NCI-H2227 (cell line): ENCODE data around the gene TCF4.
A peak's percentile ranks its signal among the peaks of the same experiment; 100 is the strongest.

Experiments used
- DNase-seq: peaks from one replicate; lab custom pipeline; 2025; ENCODE audit not compliant: unreplicated experiment; lab: John Stamatoyannopoulos, UW

The TCF4 gene

GRCh38 chr18:55447672-55448018, 140.3 kb downstream of the TCF4 start:
- no peak for DNase-seq

- DNase-seq = no peak
These were observed 140.9 kb downstream of the TCF4 start for GRCh38 chr18:55446996-55447671.

- DNase-seq = no peak
These were observed 143.5 kb downstream of the TCF4 start for GRCh38 chr18:55444536-55444935.

GRCh38 chr18:55443776-55444175, 144.2 kb downstream of the TCF4 start:
- no peak for DNase-seq

GRCh38 chr18:55442561-55442960, 145.4 kb downstream of the TCF4 start:
- no peak for DNase-seq

- DNase-seq = no peak
These were observed 147.0 kb downstream of the TCF4 start for GRCh38 chr18:55440988-55441387.

GRCh38 chr18:55439056-55439455, 148.9 kb downstream of the TCF4 start:
- peak; percentile 32 for DNase-seq

GRCh38 chr18:55435592-55435991, 152.4 kb downstream of the TCF4 start:
- DNase-seq = no peak

GRCh38 chr18:55433648-55434047, 154.3 kb downstream of the TCF4 start:
- DNase-seq = no peak

- no peak for DNase-seq
These were observed 154.9 kb downstream of the TCF4 start for GRCh38 chr18:55433140-55433539.

- DNase-seq = no peak
These were observed 155.5 kb downstream of the TCF4 start for GRCh38 chr18:55432307-55433040.

- no peak for DNase-seq
These were observed 158.0 kb downstream of the TCF4 start for GRCh38 chr18:55430026-55430425.

GRCh38 chr18:55427951-55428350, 160.0 kb downstream of the TCF4 start:
- no peak for DNase-seq

- DNase-seq = peak; percentile 21
These were observed 162.3 kb downstream of the TCF4 start for GRCh38 chr18:55425698-55426097.

- peak; percentile 62 for DNase-seq
These were observed 165.4 kb downstream of the TCF4 start for GRCh38 chr18:55422456-55423180.

GRCh38 chr18:55421615-55422419, 166.2 kb downstream of the TCF4 start:
- no peak for DNase-seq

- DNase-seq = no peak
These were observed 166.7 kb downstream of the TCF4 start for GRCh38 chr18:55421308-55421614.

GRCh38 chr18:55420665-55421307, 167.2 kb downstream of the TCF4 start:
- DNase-seq = no peak

GRCh38 chr18:55419947-55420664, 167.9 kb downstream of the TCF4 start:
- DNase-seq = no peak
